ENCODE results near the gene AGA.
A peak's percentile ranks its signal among the peaks of the same experiment; 100 is the strongest.

Gene AGA

GRCh38 chr4:177441803-177442622 lies at the start of gene AGA:
TSS of gene AGA (minus strand) at chr4:177442437. CDS start at chr4:177442375, 62 bp downstream.
- H3K9me3 Mint-ChIP-seq = no peaks in the 10 kb centered on the region
- H3K4me3 Mint-ChIP-seq = peak within 1 kb of the TSS; percentile 91
- H3K4me1 Mint-ChIP-seq (ENCODE audit: low read depth) = peaks cover 21% of the 10 kb centered on the region
- no peaks in the 10 kb centered on the region for H3K27me3 Mint-ChIP-seq
- peaks cover 15% of the 10 kb centered on the region for H3K36me3 Mint-ChIP-seq (ENCODE audit: low read depth)
- H3K27ac Mint-ChIP-seq = peak within 1 kb of the TSS; percentile 97

DNA sequence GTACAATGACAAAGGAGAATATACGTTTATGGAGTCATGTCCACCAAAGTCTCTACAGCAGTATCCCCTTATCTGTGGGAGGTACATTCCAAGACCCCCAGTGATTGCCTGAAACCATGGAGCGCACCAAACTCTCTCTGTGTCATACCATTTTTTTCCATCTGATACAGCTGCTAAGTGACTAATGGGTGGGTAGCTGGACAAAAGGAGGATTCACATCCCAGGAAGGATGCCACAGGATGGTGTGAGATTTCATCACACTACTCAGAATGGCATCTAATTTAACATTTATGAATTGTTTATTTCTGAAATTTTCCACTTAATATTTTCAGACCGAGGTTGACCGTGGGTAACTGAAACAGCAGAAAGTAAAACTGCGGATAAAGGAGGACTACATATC lies 49.8 kb upstream of the AGA start:
- Mint-ChIP-seq H3K4me3 (no peak overlapping the region), H3K27ac (no peak overlapping the region)

DNA sequence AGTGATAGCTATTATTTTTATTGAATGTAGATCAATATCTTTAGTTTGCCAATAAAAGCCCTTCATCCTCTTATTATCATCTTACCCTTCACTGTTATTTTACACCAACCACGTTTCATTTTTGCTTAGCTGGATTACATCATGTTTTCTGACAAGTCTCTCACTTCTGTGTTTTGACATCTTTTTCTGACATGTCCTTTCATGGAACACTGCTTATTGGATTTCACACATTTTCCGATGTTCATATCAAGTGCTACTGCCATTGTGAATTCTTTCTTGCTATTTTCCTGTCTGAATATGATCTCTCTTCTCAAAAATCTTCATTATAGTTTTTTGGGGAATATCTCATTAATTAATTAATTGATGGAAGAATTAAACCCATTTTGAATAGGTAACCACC lies 48.5 kb upstream of the AGA start:
- Mint-ChIP-seq H3K4me1 (ENCODE audit: low read depth) (peaks cover 9% of the 10 kb centered on the region), H3K27ac (no peak overlapping the region), H3K4me3 (no peak overlapping the region), H3K9me3 (no peaks in the 10 kb centered on the region), H3K27me3 (no peaks in the 10 kb centered on the region), H3K36me3 (ENCODE audit: low read depth) (peaks cover 4% of the 10 kb centered on the region)

More for the DNA sequence above, 49.8 kb upstream of the AGA start:
- H3K27me3 Mint-ChIP-seq = no peaks in the 10 kb centered on the region
- no peaks in the 10 kb centered on the region for H3K36me3 Mint-ChIP-seq (ENCODE audit: low read depth)
- H3K9me3 Mint-ChIP-seq = no peaks in the 10 kb centered on the region
- H3K4me1 Mint-ChIP-seq (ENCODE audit: low read depth) = peaks cover 9% of the 10 kb centered on the region

DNA sequence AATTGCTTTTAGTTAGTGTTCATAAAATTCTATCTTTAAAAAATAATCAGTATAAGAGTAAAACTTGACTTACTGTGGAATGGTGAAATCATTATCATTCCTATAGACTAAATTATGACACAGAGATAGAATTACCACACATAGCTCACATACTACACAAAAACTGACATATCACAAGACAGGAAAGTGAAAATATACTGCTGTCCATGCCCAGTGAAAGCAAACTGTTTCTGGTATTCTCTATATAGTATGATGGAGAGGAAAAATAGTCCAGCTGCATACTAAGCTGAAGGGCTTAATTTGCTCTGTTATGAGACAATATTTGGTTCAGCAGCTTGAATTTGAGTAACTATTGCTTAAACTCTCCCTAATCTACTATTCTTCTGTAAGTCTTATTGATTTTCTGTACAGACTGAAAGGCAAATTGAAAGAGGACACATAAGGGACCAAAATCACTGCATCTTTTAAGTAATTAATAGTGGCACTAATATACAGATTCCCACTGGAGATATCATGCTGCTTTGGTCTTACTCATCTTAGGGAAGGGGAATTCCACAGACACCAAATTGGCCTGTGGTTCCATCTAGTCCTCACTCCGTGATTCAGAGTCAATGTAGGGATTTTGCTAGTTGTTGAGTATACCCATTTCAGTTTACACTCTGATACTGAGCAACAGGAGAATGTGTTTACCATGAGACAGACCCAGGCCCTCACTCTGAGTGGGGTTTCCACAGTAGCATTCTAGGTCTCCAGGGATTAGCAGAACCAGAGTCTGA lies 47.4 kb upstream of the AGA start:
- H3K36me3 Mint-ChIP-seq (ENCODE audit: low read depth) = peaks cover 4% of the 10 kb centered on the region
- H3K4me3 Mint-ChIP-seq = no peak overlapping the region
- H3K27me3 Mint-ChIP-seq = no peaks in the 10 kb centered on the region
- peaks cover 9% of the 10 kb centered on the region for H3K4me1 Mint-ChIP-seq (ENCODE audit: low read depth)
- no peak overlapping the region for H3K27ac Mint-ChIP-seq
- no peaks in the 10 kb centered on the region for H3K9me3 Mint-ChIP-seq

DNA sequence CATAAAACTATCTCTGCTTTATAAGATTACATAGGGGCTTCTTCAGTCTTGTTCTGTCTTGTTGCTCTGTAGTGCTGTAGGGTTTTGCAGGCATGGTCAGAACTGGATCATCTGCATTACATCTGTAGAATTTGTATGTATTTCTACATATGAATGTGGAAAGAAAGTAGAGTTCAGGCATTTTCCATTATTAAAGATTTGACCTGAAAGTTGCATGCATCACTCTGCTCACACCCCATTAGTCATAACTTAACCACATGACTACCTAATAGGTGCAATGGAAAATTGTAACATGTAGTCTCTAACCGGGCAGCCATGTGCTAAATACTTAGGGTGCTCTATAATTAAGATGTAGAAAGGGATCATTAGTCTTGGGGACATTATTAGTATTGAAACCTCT lies 45.7 kb upstream of the AGA start:
- H3K27me3 Mint-ChIP-seq = no peaks in the 10 kb centered on the region
- no peak overlapping the region for H3K27ac Mint-ChIP-seq
- no peak overlapping the region for H3K4me3 Mint-ChIP-seq
- no peaks in the 10 kb centered on the region for H3K9me3 Mint-ChIP-seq
- peaks cover 4% of the 10 kb centered on the region for H3K36me3 Mint-ChIP-seq (ENCODE audit: low read depth)
- H3K4me1 Mint-ChIP-seq (ENCODE audit: low read depth) = peaks cover 14% of the 10 kb centered on the region

- Mint-ChIP-seq H3K27ac (no peak overlapping the region), H3K9me3 (no peaks in the 10 kb centered on the region), H3K36me3 (ENCODE audit: low read depth) (peaks cover 4% of the 10 kb centered on the region), H3K4me1 (ENCODE audit: low read depth) (peaks cover 14% of the 10 kb centered on the region), H3K27me3 (no peaks in the 10 kb centered on the region), H3K4me3 (no peak overlapping the region)
Measured at GRCh38 chr4:177485528-177485927, 43.3 kb upstream of the AGA start.

- no peak overlapping the region for H3K27ac Mint-ChIP-seq
- H3K9me3 Mint-ChIP-seq = no peaks in the 10 kb centered on the region
- H3K4me1 Mint-ChIP-seq (ENCODE audit: low read depth) = peaks cover 14% of the 10 kb centered on the region
- no peaks in the 10 kb centered on the region for H3K27me3 Mint-ChIP-seq
- H3K36me3 Mint-ChIP-seq (ENCODE audit: low read depth) = peaks cover 4% of the 10 kb centered on the region
- no peak overlapping the region for H3K4me3 Mint-ChIP-seq
Measured at GRCh38 chr4:177484613-177485021, 42.4 kb upstream of the AGA start.

DNA sequence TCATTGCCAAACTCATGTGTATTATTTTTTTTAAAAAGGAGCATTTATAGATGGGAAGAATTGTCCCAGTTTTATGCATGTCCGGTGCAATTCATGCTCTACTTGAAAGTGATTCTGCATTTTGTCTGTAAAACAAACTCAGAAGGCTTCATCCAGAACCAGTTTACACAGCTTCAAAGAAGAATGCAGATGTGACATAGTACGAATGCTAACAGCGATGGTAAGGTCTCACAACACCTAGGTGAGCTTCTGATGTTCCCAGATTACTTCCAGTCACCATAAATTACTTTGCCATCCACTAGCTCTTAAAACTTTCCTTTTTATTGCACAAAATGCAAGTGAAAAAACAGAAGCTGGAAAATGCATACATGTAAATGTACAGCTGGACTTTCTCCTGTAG lies 41.5 kb upstream of the AGA start:
- Mint-ChIP-seq H3K9me3 (no peaks in the 10 kb centered on the region), H3K27me3 (no peaks in the 10 kb centered on the region), H3K36me3 (ENCODE audit: low read depth) (peaks cover 4% of the 10 kb centered on the region), H3K27ac (no peak overlapping the region), H3K4me3 (no peak overlapping the region), H3K4me1 (ENCODE audit: low read depth) (peaks cover 14% of the 10 kb centered on the region)

DNA sequence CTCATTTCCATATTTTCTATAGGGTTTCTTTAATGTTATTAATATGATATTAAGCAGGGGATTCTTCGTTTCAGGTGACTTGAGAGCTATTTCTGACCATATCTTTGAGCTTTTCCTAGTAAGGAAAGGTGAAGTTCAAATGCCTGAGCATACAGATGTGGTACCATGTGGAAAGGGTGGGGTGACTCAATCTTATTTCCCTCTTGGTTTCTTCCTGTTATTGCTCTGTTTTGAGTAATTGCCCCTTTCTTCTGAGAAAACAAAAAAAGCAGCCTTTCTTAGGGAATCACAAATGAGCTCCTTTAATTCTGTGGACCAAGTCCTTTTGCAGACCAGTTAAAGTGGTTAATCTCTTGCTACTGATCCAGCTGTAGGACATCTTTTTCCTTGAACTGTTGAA lies 41.0 kb upstream of the AGA start:
- peaks cover 4% of the 10 kb centered on the region for H3K36me3 Mint-ChIP-seq (ENCODE audit: low read depth)

DNA sequence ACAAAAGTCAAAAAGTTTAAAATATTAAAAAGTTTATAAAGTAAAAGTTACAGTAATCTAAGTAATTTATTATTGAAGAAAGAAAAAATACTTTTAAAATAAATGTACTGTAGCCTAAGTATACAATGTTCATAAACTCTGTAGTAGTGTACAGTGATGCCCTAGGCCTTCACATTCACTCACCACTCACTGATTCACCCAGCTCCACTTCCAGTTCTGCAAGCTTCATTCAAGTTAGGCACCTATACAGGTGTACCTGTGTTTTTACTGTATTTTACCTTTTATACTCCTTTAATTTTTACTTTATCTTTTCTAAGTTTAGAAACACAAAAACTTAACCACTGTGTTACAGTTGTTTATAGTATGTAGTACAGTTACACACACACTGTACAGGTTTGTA lies 40.1 kb upstream of the AGA start:
- Mint-ChIP-seq H3K4me1 (ENCODE audit: low read depth) (peaks cover 6% of the 10 kb centered on the region), H3K4me3 (no peak overlapping the region), H3K36me3 (ENCODE audit: low read depth) (peaks cover 4% of the 10 kb centered on the region), H3K27ac (no peak overlapping the region), H3K27me3 (no peaks in the 10 kb centered on the region), H3K9me3 (no peaks in the 10 kb centered on the region)

More for the DNA sequence above, 41.0 kb upstream of the AGA start:
- no peaks in the 10 kb centered on the region for H3K9me3 Mint-ChIP-seq
- peaks cover 13% of the 10 kb centered on the region for H3K4me1 Mint-ChIP-seq (ENCODE audit: low read depth)
- H3K27ac Mint-ChIP-seq = no peak overlapping the region
- no peak overlapping the region for H3K4me3 Mint-ChIP-seq
- no peaks in the 10 kb centered on the region for H3K27me3 Mint-ChIP-seq

DNA sequence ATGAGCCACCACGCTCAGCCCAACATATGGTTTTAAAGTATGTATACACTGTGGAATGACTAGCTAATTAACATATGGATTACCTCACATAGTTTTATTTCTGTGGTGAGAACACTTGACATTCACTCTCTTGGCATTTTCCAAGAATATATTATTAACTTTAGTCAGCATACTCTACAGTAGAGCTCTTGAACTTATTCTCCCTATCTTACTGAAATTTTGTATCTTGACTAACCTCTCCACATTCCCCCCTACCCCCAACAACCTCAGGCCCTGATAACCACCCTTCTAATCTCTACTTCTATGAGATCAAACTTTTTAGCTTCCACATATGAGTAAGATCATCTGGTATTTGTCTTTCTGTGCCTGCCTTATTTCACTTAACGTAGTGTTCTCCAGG lies 38.6 kb upstream of the AGA start:
- Mint-ChIP-seq H3K27ac (no peak overlapping the region), H3K4me1 (ENCODE audit: low read depth) (peaks cover 6% of the 10 kb centered on the region), H3K9me3 (no peaks in the 10 kb centered on the region), H3K27me3 (no peaks in the 10 kb centered on the region), H3K4me3 (no peak overlapping the region), H3K36me3 (ENCODE audit: low read depth) (no peaks in the 10 kb centered on the region)

DNA sequence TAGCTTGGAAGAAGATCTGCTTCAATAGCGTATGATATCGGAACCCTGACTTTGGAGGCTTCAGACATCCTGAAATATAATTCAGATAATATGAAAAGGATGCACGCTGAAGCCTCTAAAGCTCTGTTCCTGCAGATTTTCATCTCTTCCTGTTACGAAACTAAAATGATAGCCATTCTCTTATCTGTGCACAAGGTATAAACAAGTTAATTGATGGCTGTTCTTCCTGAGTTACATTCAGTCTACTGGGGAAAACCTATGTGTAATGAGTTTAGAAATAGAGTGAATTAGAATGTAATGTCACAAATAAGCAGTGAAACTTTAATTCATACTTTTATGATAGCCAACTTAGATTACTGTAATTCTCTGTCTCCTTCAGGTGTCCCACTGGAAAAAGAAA lies 36.8 kb upstream of the AGA start:
- Mint-ChIP-seq H3K36me3 (ENCODE audit: low read depth) (no peaks in the 10 kb centered on the region), H3K9me3 (no peaks in the 10 kb centered on the region), H3K4me3 (no peak overlapping the region), H3K27ac (no peak overlapping the region), H3K4me1 (ENCODE audit: low read depth) (peaks cover 6% of the 10 kb centered on the region), H3K27me3 (no peaks in the 10 kb centered on the region)

GRCh38 chr4:177478496-177478895 lies 36.3 kb upstream of the AGA start:
- Mint-ChIP-seq H3K36me3 (ENCODE audit: low read depth) (no peaks in the 10 kb centered on the region), H3K4me1 (ENCODE audit: low read depth) (peaks cover 6% of the 10 kb centered on the region), H3K9me3 (no peaks in the 10 kb centered on the region), H3K27ac (no peak overlapping the region), H3K4me3 (no peak overlapping the region), H3K27me3 (no peaks in the 10 kb centered on the region)

- Mint-ChIP-seq H3K4me1 (ENCODE audit: low read depth) (no peaks in the 10 kb centered on the region), H3K4me3 (no peak overlapping the region), H3K27ac (no peak overlapping the region), H3K36me3 (ENCODE audit: low read depth) (no peaks in the 10 kb centered on the region), H3K27me3 (no peaks in the 10 kb centered on the region), H3K9me3 (no peaks in the 10 kb centered on the region)
Measured at GRCh38 chr4:177473991-177474390, 31.8 kb upstream of the AGA start.

DNA sequence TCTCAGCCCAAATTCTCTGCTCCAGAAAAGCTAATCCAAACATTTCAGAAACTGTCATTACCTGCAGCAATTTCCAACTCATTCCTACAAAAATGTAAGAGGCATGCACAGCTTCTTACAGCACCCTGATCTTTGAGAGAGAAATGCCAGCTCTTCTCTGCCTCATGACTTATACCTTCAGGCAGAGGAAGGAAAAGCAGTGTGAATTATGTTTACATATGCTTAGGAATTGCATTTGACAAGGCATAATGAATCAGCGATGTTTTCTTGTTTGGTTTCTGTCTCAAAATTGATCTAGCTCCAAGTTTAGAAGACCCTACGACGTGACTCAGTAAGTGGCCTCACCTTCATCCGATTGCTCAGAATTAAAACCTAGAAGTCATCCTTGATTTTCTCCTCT lies 21.8 kb upstream of the AGA start:
- no peaks in the 10 kb centered on the region for H3K4me1 Mint-ChIP-seq (ENCODE audit: low read depth)
- H3K27ac Mint-ChIP-seq = no peak overlapping the region
- H3K36me3 Mint-ChIP-seq (ENCODE audit: low read depth) = no peaks in the 10 kb centered on the region
- no peaks in the 10 kb centered on the region for H3K27me3 Mint-ChIP-seq
- no peaks in the 10 kb centered on the region for H3K9me3 Mint-ChIP-seq
- H3K4me3 Mint-ChIP-seq = no peak overlapping the region
